ENCODE data around the gene HAUS8. TPM values are rescaled to one million over a fixed set of nuclear protein-coding genes. Genes with fewer than 3 reads are reported as not detected.

The HAUS8 gene
- total and polyA plus RNA-seq, 9 of the 15 experiments (the other 6 are each of a cell fraction or from before 2014, with no cell fraction given): 20.5 to 53.2 (median 36.0) TPM

GRCh38 chr19:17043744-17044143 is 31.5 kb downstream of the HAUS8 start (continued):
- TF ChIP-seq ERF (CRISPR knock-in tag; IDR thresholded peaks at IDR 0.05) (no peak), ZNF592 (IDR thresholded peaks at IDR 0.05) (no peak), TOE1 (IDR thresholded peaks at IDR 0.05; ENCODE audit: borderline replicate concordance) (no peak), TOE1 (CRISPR knock-in tag; IDR thresholded peaks at IDR 0.05; ENCODE audit: borderline replicate concordance, low read depth) (no peak), NFYB (IDR thresholded peaks at IDR 0.05; ENCODE audit: extremely low read depth, insufficient read length) (no peak), BHLHE40 (IDR thresholded peaks at IDR 0.05; ENCODE audit: low read length) (no peak)

GRCh38 chr19:17041976-17042375 is 33.3 kb downstream of the HAUS8 start:
- no peak overlapping the region for H3K9ac ChIP-seq (ENCODE audit: insufficient read depth in 1 of 2, low read depth in 2 of 2, low read length in 2 of 2)
- in situ Hi-C loops (cut with MboI) (no loop called here), intact Hi-C loops (cut with micrococcal nuclease) (no loop called here)
- FAIRE-seq (no peak), DNase-seq (ENCODE audit: extremely low read depth in 1 of 4, low spot score in 3 of 4) (no peak), ATAC-seq (no peak)
- H3K79me2 ChIP-seq (ENCODE audit: control insufficient read depth, insufficient read depth, low read length): no peaks in the 10 kb centered on the region
- H2AFZ ChIP-seq (ENCODE audit: low read depth, low read length): no peak overlapping the region
- no TSS peak for BruUV-seq (replicated peaks)
- ChIA-PET POLR2A (interaction anchor here (0.9 to 1.2 kb wide), 3 partner anchors 8 to 290 kb away, joined by 3 to 4 read pairs (median 3); no protein-coding TSS in a partner anchor), CTCF (ENCODE audit: low intra/inter-chr PET ratio) (no interaction called here)
- peaks cover 0 to 5% of the 10 kb centered on the region in 2 experiments; a peak in 2 of 5 replicates for H3K4me1 ChIP-seq (replicated peaks in 1 of 2; ENCODE audit: control insufficient read depth in 2 of 2, insufficient read depth in 2 of 2, low read length in 2 of 2)
- H3K4me3 ChIP-seq: no peak overlapping the region
- H3K27me3 ChIP-seq (ENCODE audit: control insufficient read depth in 2 of 2, insufficient read depth in 2 of 2, low read length in 2 of 2): peaks cover 11 to 29% of the 10 kb centered on the region in 2 experiments; a peak in 3 of 5 replicates
- WGBS (ENCODE audit: insufficient coverage, low coverage, missing lambda C conversion rate): 5% methylated on average over 11 of the region's 11 CpGs
- H3K27ac ChIP-seq (ENCODE audit: extremely low read depth, low read depth, low read length): no peak overlapping the region
- no peak overlapping the region for H3K4me2 ChIP-seq (ENCODE audit: insufficient read depth, low read length)
- no peaks in the 10 kb centered on the region for H3K9me3 ChIP-seq (replicated peaks; ENCODE audit: control insufficient read depth, insufficient read depth, low read depth, low read length)
- no peaks in the 10 kb centered on the region for H3K9me1 ChIP-seq (ENCODE audit: control insufficient read depth, insufficient read depth, low read length)
- H3K36me3 ChIP-seq (ENCODE audit: control insufficient read depth, insufficient read depth, low read length): no peaks in the 10 kb centered on the region
- 0 out of 2 replicates have a peak, but pooled peaks cover 4% of the 10 kb centered on the region for H4K20me1 ChIP-seq (replicated peaks; ENCODE audit: control insufficient read depth, insufficient read depth, low read length)
- no peak for TF ChIP-seq ZNF121 (CRISPR knock-in tag; conservative IDR thresholded peaks at IDR 0.05)
- TF ChIP-seq NFXL1 (CRISPR knock-in tag; IDR thresholded peaks at IDR 0.05): no peak
- TF ChIP-seq PHB (CRISPR knock-in tag; IDR thresholded peaks at IDR 0.05): no peak
- TF ChIP-seq THRB (CRISPR knock-in tag; conservative IDR thresholded peaks at IDR 0.05): no peak
- no peak for TF ChIP-seq MECOM (CRISPR knock-in tag; IDR thresholded peaks at IDR 0.05)
- TF ChIP-seq, protein P1, sequence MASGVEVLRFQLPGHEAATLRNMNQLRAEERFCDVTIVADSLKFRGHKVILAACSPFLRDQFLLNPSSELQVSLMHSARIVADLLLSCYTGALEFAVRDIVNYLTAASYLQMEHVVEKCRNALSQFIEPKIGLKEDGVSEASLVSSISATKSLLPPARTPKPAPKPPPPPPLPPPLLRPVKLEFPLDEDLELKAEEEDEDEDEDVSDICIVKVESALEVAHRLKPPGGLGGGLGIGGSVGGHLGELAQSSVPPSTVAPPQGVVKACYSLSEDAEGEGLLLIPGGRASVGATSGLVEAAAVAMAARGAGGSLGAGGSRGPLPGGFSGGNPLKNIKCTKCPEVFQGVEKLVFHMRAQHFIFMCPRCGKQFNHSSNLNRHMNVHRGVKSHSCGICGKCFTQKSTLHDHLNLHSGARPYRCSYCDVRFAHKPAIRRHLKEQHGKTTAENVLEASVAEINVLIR (CRISPR knock-in tag; IDR thresholded peaks at IDR 0.05): no peak
- no peak for TF ChIP-seq HNRNPUL1 (IDR thresholded peaks at IDR 0.05; ENCODE audit: low read length)
- no peak for TF ChIP-seq HMG20A (CRISPR knock-in tag; conservative IDR thresholded peaks at IDR 0.05)
- no peak for TF ChIP-seq ELK3 (CRISPR knock-in tag; IDR thresholded peaks at IDR 0.05)
